Kidney tubule cell (primary cell): Measurements from ENCODE around the gene IMMP2L.
"Not testable (repeated sequence)": the region's sequence is repeated elsewhere in the genome, so short reads cannot be mapped to it uniquely, and the experiment has no call there.

Experiments
- DNase-seq: peaks from one replicate; pipeline ENCODE4 v3.0.0-alpha.2; 2018; ENCODE audit warnings: low spot score

Gene IMMP2L

GRCh38 chr7:111561904-111562732, at the start of gene IMMP2L:
TSS of gene IMMP2L (minus strand) at chr7:111562492.
- DNase-seq, result peak; percentile 89

- not testable (repeated sequence) for DNase-seq
Measured at GRCh38 chr7:111609483-111610254, 47.4 kb upstream of the IMMP2L start.

GRCh38 chr7:111607621-111608020, 45.3 kb upstream of the IMMP2L start:
- no peak for DNase-seq

- no peak for DNase-seq
Measured at GRCh38 chr7:111605246-111605645, 43.0 kb upstream of the IMMP2L start.

- no peak for DNase-seq
Measured at GRCh38 chr7:111600091-111600490, 37.8 kb upstream of the IMMP2L start.

- no peak for DNase-seq
Measured at GRCh38 chr7:111595780-111596179, 33.5 kb upstream of the IMMP2L start.

- DNase-seq, result no peak
Measured at GRCh38 chr7:111594602-111595001, 32.3 kb upstream of the IMMP2L start.

- no peak for DNase-seq
Measured at GRCh38 chr7:111593343-111593742, 31.1 kb upstream of the IMMP2L start.

- DNase-seq, result peak; percentile 75
Measured at GRCh38 chr7:111588065-111588433, 25.8 kb upstream of the IMMP2L start.

- no peak for DNase-seq
Measured at GRCh38 chr7:111587410-111588064, 25.2 kb upstream of the IMMP2L start.

- no peak for DNase-seq
Measured at GRCh38 chr7:111586711-111587409, 24.6 kb upstream of the IMMP2L start.

- not testable (repeated sequence) for DNase-seq
Measured at GRCh38 chr7:111581784-111582488, 19.6 kb upstream of the IMMP2L start.

- not testable (repeated sequence) for DNase-seq
Measured at GRCh38 chr7:111581207-111581606, 18.9 kb upstream of the IMMP2L start.

- no peak for DNase-seq
Measured at GRCh38 chr7:111578754-111579153, 16.5 kb upstream of the IMMP2L start.

- no peak for DNase-seq
Measured at GRCh38 chr7:111571720-111572119, 9.4 kb upstream of the IMMP2L start.

GRCh38 chr7:111568870-111569462, 6.7 kb upstream of the IMMP2L start:
- peak; percentile 7 for DNase-seq

GRCh38 chr7:111568419-111568818, 6.1 kb upstream of the IMMP2L start:
- no peak for DNase-seq

GRCh38 chr7:111564078-111564477, 1.8 kb upstream of the IMMP2L start:
- no peak for DNase-seq

GRCh38 chr7:111561654-111561903, 713 bp downstream of the IMMP2L start:
- DNase-seq, result no peak

GRCh38 chr7:111560773-111561653, 1.3 kb downstream of the IMMP2L start:
- DNase-seq, result peak; percentile 75
